Bronchus fibroblast of lung (primary cell): Measurements from ENCODE around the gene LENG1. TPM values are rescaled to one million over a fixed set of nuclear protein-coding genes. Genes with fewer than 3 reads are reported as not detected.

ENCODE experiments used
- total RNA-seq: library from RNA; depleted of rRNA; stranded (reverse); fragments of >200 nt; gene quantifications from 2 replicates; pipeline ENCODE4 v1.2.3, GENCODE V29; 2015

Gene LENG1
- 6.1 and 9.4 TPM in 2 replicates for total RNA-seq

DNA sequence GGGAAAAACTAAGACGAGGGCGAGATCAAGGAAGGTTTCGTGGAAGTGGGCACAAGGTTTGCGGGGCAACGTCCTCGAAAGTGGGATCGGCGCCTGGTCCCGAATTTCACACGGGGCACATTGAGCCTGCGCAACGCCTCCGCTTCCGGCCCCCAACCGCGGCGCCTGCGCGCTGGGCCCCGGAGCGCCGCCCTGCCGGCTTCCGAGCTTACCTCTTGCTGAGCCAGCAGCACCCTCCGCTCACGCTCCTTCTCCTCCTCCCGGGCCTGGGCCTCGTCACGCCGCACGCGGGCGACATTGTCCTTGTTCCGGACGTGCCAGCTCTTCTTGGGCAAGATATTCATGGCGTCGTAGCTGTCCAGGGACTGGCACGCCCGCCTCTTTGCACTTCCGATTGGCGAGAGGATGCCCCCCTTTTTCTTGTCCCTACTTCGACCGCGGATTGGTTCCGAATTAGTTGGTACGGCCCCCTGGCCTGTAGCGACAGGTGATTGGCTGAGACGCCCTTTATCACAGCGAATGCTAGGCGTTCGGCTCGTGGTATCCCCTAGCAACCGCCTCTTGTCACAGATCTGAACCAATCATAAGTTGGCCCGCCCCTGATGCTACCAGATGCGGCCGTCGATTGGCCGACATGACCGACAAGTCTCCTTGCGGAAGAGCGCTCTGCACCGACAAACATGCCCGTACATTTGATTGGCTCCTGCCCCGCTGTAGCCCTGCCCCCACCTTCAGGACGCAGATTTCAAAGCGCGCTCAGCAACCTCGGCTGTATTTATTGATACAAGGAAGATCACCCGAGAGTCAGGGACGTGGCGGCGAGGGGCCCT, at the start of gene LENG1:
LENG1 (minus strand) TSS at position 370 of the 830 bp plus-strand sequence; CDS start at position 344, 26 bp downstream.

GRCh38 chr19:54191011-54191810, 31.7 kb upstream of the LENG1 start, which contains the start of gene TSEN34:
Gene TSEN34 (plus strand): TSS chr19:54191308. CDS start chr19:54191365, 57 bp downstream.

GRCh38 chr19:54189145-54189734, 29.7 kb upstream of the LENG1 start, which contains the start of gene MBOAT7:
Gene MBOAT7 (minus strand): TSS chr19:54189580. CDS start chr19:54188508, 1,072 bp downstream.

GRCh38 chr19:54172471-54173358, 13.2 kb upstream of the LENG1 start, which contains the start of gene TMC4:
Gene TMC4 (minus strand): TSS chr19:54173160. CDS start chr19:54173117, 43 bp downstream.

GRCh38 chr19:54137699-54138488, 21.6 kb downstream of the LENG1 start, which contains the start of gene CNOT3:
Gene CNOT3 (plus strand): TSS chr19:54137762. CDS start chr19:54142979, 5,217 bp downstream.

GRCh38 chr19:54115109-54116063, 44.1 kb downstream of the LENG1 start, which contains the start of the genes PRPF31 and TFPT:
Gene PRPF31 (plus strand): TSS chr19:54115754. CDS start chr19:54118279, 2,525 bp downstream.
Gene TFPT (minus strand): TSS chr19:54115657. CDS start chr19:54115269, 388 bp downstream.

Other genes with a start within 250 kb of the LENG1 start
- under 0.01 TPM in 1 of 2 replicates, not detected in the other for gene CACNG8, start 196.8 kb downstream of the LENG1 start, total RNA-seq
- gene CACNG6, start 168.1 kb downstream of the LENG1 start, total RNA-seq: not detected in 2 replicates
- not detected in 2 replicates for gene VSTM1, start 95.8 kb downstream of the LENG1 start, total RNA-seq
- gene TARM1, start 78.4 kb downstream of the LENG1 start, total RNA-seq: not detected in 2 replicates
- under 0.01 TPM in 1 of 2 replicates, not detected in the other for gene OSCAR, start 58.9 kb downstream of the LENG1 start, total RNA-seq
- 35.5 and 59.8 TPM in 2 replicates for gene NDUFA3, start 56.9 kb downstream of the LENG1 start, total RNA-seq
- 21.9 and 22.0 TPM in 2 replicates for gene TFPT, start 44.1 kb downstream of the LENG1 start, total RNA-seq
- gene PRPF31, start 44.0 kb downstream of the LENG1 start, total RNA-seq: 72.0 and 83.4 TPM in 2 replicates
- gene CNOT3, start 22.0 kb downstream of the LENG1 start, total RNA-seq: 13.3 and 19.5 TPM in 2 replicates
- gene TMC4, start 13.4 kb upstream of the LENG1 start, total RNA-seq: 0.17 and 0.45 TPM in 2 replicates
- 79.2 and 85.3 TPM in 2 replicates for gene MBOAT7, start 29.9 kb upstream of the LENG1 start, total RNA-seq
- 90.8 and 109 TPM in 2 replicates for gene TSEN34, start 31.6 kb upstream of the LENG1 start, total RNA-seq
- 2,612 and 2,869 TPM in 2 replicates for gene RPS9, start 41.1 kb upstream of the LENG1 start, total RNA-seq
- not detected in 2 replicates for gene LILRB3, start 63.3 kb upstream of the LENG1 start, total RNA-seq
- not detected in 2 replicates for gene LILRA6, start 83.1 kb upstream of the LENG1 start, total RNA-seq
- not detected in 2 replicates for gene LILRB5, start 97.6 kb upstream of the LENG1 start, total RNA-seq
- not detected in 2 replicates for gene LILRB2, start 121.4 kb upstream of the LENG1 start, total RNA-seq
- gene LILRA5, start 153.4 kb upstream of the LENG1 start, total RNA-seq: not detected in 2 replicates
- gene LILRA4, start 179.4 kb upstream of the LENG1 start, total RNA-seq: not detected in 2 replicates
- not detected in 2 replicates for gene LAIR1, start 205.2 kb upstream of the LENG1 start, total RNA-seq